Cardiac fibroblast (primary cell): ENCODE data around the gene VPS37B.

Experiments used
- DNase-seq, 2 donors: peaks; one replicate each; pipeline versions ENCODE4 v3.0.0 to v3.0.0-alpha.2; 2010; ENCODE audit warnings: low read depth in 2 of 2
- H3K4me3 ChIP-seq, 2 donors: replicated peaks in 1 of 2; 1 replicate in 1 of 2; 2 replicates in 1 of 2; pipeline ENCODE4 v1.5.1; 2011; ENCODE audit warnings: low read depth in 2 of 2, low read length in 2 of 2, mild to moderate bottlenecking in 2 of 2, moderate library complexity in 1 of 2
- CTCF ChIP-seq: IDR thresholded peaks from one replicate; pipeline ENCODE4 v1.5.1; 2011; ENCODE audit warnings: low read depth, mild to moderate bottlenecking, low read length, inconsistent platforms

Gene VPS37B

GRCh38 chr12:122819209-122819785 is 76.6 kb downstream of the VPS37B start:
- no peak for DNase-seq
- no peak for TF ChIP-seq CTCF
- no peak overlapping the region for H3K4me3 ChIP-seq
